Measurements from ENCODE around the gene MED26.

GRCh38 chr19:16595097-16595496 is 32.9 kb downstream of the MED26 start:
- TF ChIP-seq CTCF (IDR thresholded peaks at IDR 0.05; ENCODE audit: poor library complexity) (no peak), EZH2 (IDR thresholded peaks at IDR 0.05; ENCODE audit: borderline replicate concordance) (no peak), EZH2phosphoT487 (IDR thresholded peaks at IDR 0.05; ENCODE audit: low read depth, severe bottlenecking, unreplicated experiment) (no peak)

Measured in hepatocyte (in vitro differentiated cells).